NK-92 (cell line): Measurements from ENCODE around the gene CLSTN2.

Experiments
- DNase-seq: peaks from one replicate; lab custom pipeline; 2025; ENCODE audit not compliant: unreplicated experiment; lab: John Stamatoyannopoulos, UW

Gene CLSTN2

GRCh38 chr3:140091143-140091542 is 156.2 kb downstream of the CLSTN2 start:
- no peak for DNase-seq

DNA sequence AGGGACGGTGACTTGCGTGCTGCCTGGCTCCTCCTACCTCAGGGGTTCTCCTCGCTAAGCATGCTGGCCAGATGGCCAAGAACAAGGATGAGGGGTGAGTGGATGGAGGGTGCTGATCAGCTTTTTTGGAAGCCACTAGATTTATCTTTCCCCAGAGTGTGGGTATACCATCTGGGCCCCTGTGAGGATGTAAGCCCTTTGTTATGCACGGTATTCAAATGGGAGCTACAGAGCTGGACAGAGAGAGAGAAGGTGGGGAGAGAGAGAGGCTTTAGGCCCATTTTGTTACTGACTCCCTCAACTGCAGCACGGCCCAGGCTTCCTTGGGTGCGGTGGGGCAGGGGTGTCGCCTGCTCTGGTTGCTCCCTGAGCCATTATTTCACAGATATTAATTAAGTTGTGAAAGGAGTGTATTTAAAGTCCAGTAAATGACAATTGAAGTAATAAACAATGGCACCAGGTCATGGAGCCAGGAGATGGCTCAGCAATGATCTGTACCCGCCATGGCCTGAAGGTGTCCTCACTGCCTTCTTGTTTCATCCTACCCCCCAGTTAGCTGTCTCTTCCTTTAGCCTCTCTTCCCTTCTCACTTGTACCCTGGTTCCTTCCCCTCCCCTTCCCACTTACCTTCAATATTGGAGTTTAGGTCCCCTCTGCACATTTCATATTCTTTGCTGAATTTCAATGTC is 158.0 kb downstream of the CLSTN2 start:
- no peak for DNase-seq

DNA sequence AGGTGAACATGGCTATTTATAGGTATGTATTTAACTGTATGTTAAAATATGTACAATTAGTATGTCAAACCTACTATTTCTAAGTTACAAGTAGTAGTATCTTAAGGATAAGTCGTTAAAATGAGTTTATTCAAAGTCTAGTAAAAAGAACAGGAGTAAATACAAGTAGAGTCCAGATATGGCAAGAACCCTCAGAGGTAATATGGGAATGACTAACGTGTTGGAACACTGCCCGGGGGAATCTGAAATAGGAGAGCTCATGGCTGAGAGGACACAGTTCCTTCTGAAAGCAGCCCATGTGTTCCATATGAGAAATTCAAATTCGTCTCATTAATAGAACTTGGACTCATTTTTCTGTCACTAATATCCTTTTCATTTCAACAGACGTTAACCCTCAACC is 158.8 kb downstream of the CLSTN2 start:
- no peak for DNase-seq

DNA sequence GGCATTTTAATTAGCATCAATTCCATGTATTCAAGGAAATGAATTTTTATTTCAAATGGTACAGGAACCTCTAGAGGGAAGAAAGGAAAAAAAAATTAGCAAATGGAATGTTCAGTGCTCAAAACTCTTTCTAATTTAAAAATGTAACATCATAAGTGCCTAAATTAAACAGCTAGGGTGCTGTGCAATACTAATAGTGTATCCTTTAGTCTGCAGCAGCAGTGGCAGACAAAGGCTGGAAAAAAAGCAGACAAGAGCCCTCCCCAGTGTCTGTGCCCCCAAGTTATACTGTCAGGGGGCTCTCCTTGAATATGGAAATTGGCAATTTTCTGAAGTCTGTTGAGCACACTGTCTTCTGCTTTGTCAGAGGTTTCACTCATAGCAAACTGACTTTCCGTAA is 159.5 kb downstream of the CLSTN2 start:
- no peak for DNase-seq

DNA sequence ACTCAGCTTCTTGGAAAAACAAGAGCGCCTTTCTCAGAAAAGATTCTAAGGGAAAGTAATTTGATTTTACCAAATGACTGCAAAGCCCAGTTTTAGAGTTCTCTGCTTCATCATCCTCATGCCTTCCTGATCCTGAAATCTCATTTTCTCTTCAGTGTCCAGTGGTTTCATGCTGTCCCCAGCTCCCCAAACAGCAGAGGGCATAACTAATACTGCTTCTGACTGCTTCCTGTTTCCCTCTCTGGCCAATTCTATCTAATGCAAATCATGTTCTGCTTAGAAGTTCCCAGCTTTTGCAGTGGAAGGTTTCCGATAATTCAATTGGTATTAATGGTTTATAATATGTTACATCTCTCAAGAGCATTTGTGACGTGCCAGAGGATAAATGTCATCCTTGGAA is 161.1 kb downstream of the CLSTN2 start:
- no peak for DNase-seq

DNA sequence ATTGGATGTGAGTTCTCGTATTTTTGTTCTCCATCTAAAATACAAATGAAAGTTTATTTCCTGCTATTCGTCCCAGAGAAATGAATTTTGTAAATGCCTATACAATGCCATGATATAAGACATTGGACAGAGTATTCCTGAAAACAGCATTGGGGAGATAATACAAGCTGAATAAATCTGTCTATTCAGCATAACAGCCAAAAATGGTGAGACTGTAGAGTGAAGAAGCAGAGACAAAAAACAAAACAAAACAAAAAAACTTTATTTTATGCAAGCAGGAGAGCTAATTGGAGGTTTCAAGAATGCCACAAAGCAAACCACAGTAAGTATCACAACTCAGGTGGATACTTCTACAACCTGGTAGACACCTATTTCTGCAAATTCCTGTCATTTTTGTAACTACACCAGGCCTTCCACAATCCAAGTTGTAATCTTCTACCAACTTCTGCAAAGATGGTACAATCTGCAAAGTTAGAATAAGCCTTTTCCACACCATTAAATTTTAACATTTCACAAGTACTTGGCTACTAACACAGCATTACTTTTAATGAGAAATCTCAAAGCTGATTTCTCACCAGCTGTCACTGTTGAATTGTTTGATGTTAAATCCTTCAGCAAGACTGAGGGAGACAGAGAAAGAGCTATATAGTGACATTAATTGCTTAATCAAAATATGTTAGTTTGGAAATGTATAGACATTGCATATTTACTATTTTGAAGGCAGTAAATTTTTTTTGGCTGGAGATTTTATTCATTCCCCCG is 163.1 kb downstream of the CLSTN2 start:
- no peak for DNase-seq

DNA sequence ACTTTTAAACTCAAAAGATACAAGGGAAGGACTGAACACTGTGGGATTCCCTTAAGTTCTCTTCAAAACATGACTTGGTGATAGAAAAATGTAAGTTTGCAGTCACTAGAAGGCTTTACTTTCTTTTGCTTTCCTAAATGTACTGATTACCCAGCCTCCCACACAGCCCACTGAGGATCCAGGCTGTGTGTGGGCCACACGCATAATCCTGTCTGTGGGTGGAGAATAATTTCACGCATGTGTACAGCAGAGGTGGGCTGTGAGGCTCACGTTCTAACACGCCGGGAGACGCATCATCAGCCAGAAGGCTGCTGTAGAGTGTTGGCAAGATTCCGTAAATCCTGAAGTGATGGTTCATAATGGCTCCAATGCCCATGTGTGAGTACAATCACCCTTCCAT is 165.5 kb downstream of the CLSTN2 start:
- no peak for DNase-seq

DNA sequence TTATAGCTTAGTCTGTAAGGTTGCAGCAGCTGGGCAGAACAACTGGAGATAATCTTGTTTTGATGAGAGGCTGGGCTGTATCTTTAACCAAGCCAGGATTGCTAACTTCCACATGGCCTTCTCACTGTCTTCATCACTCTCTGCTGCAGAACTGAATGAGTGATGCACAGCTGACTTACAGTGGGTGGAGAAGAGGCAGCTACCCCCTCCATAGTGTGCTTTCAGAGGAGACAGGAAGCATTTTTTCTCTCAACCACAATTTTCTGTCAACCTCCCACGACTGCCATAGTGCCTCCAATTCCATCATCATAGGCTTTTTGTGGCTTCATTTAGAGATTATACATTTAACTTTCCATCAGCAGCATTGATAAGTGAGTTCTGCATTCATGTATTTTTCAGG is 168.2 kb downstream of the CLSTN2 start:
- DNase-seq, result no peak

- DNase-seq, result no peak
These were observed 169.1 kb downstream of the CLSTN2 start for GRCh38 chr3:140103986-140104645.

- no peak for DNase-seq
These were observed 179.2 kb downstream of the CLSTN2 start for GRCh38 chr3:140113996-140114788.

DNA sequence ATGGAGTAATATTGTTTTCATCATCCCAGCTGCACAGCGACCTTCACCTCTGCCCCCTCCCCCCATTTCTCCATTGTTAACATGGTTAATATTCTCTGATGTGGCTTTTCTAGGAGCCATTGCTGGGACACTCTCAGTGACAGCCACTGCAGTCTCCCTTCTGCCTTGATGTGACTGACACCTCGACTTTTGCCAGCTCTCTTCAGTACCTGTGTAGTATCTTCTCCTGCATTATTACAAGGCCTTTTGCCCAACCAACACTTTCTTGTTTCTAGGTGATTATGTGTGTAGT is 179.8 kb downstream of the CLSTN2 start:
- DNase-seq, result no peak

GRCh38 chr3:140117096-140117526 is 182.1 kb downstream of the CLSTN2 start:
- DNase-seq, result no peak

GRCh38 chr3:140122183-140122582 is 187.2 kb downstream of the CLSTN2 start:
- DNase-seq, result no peak

- DNase-seq, result no peak
These were observed 193.2 kb downstream of the CLSTN2 start for GRCh38 chr3:140128217-140128616.

DNA sequence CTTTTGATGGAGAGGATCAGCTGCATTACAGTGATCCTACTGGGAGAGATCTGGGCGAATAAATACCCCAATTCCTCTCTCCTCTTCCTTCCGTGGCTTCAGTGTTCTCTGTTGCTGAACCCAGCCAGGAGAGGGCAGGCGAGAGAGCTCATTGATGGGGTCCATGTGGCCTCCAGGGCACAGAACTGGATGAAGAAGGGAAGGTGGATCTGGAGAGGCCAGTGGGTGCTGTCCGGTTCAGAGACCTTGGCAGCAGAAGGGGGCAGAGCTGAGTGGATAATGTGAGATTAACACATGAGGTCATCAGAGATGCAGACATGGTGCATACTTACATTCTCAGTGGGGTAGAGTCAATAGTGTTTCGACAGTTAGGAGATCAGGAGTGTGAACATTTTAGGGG is 193.6 kb downstream of the CLSTN2 start:
- no peak for DNase-seq

DNA sequence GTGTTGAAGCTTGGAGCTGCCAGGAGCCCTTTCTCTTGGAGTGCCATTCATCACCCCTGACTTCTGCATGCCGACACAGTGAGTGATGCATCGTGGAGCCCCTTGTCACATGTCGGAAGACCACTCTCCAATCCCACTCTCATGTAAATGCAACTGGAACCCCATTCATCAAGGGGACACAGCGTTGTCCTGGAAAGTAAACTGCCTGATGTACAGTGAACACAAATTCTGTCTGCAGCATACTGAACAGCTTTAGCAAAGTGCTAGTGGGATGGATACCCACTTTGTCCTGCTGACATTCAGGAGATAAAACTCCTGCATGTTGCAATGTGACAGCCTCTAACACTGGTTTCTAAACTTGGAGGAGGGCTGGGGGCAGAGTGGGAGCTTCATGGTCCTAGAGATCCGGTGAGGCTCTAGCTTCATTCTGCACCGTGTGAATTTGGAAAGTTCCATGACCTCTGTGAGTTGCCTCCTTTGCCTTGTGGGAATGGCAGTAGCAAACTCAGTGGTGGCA is 194.8 kb downstream of the CLSTN2 start:
- DNase-seq, result no peak

- no peak for DNase-seq
These were observed 196.9 kb downstream of the CLSTN2 start for GRCh38 chr3:140131895-140132294.

- no peak for DNase-seq
These were observed 199.4 kb downstream of the CLSTN2 start for GRCh38 chr3:140134231-140134965.

DNA sequence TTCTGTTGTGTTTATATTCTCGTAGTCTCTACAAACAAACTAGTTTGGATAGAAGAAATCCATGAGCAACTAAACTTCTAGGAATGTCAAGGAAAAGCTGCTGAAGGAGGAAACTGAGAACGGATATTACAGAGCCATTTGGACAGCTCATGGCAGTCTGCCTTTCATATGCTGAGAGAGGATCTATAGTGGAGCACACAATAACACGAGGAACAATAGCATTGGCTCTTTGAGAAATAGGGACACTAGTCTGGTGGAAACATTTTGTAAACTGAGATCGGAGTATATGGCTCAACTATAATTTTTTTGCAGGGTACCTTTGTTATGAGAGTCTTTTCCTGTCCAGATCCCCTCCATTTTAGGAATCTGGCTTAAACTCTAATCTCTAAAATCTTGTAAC is 200.5 kb downstream of the CLSTN2 start:
- no peak for DNase-seq

DNA sequence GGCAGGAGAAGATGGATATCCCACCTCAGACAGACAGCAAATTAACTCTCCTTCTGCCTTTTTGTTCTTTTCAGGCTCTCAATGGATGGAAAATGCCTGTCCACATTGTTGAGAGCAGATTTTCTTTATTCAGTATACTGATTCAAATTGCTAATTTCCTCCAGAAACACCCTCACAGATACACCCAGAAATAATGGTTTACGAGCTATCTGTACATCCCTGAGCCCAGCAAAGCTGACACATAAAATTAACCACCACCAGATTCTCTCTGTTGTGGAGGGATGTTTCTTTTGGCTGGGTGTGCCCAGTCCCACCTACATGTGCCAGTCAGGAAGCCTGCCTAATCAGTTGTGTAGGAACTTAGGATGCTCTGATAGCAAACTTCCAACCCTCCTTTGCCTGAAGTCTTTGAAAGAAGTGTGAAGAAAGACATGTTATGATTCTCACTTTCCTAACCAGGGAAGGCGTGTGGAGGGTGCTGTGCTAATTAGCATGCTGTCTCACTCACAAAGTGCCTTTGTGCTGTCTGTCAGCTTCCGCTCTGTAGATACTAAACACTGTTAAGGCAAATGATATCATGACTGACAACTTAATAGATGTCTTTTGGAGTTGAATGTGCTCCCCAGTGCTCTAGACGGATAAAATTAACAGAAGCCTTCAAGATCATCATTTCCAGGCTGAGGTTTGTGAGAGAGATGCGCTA is 208.5 kb downstream of the CLSTN2 start:
- DNase-seq, result no peak
